ENCODE data around the gene C19orf81. TPM values are rescaled to one million over a fixed set of nuclear protein-coding genes. Genes with fewer than 3 reads are reported as not detected.

The C19orf81 gene
- total RNA-seq, 4 donors from 2014 or later = not detected

DNA sequence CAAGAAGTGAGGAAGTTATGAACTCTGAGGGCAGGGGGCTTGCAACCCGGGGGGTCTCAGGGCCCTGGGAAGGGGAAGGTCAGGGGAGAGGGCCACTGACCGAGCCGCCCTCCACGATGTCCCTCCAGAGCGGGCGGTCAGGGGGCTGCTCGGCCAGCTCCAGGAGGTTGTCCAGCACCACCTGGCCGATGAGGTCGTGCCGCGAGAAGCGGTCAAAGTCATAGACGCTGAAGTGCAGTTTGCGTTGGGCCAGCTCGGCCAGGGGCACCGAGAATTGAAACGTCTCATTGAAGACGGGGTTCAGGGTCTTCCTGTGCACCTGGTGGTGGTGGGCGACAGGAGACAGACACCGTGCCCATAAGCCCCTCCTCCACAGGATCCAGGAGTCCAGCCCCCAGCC, 20.1 kb upstream of the C19orf81 start:
- H3K27me3 ChIP-seq = no peaks in the 10 kb centered on the region
- no peak overlapping the region for H3K4me3 ChIP-seq
- no peak for DNase-seq
- peaks cover 0 to 2% of the 10 kb centered on the region in 2 donors for H3K9me3 ChIP-seq
- no peak for TF ChIP-seq POLR2A (IDR thresholded peaks at IDR 0.05)
- TF ChIP-seq, protein P1, sequence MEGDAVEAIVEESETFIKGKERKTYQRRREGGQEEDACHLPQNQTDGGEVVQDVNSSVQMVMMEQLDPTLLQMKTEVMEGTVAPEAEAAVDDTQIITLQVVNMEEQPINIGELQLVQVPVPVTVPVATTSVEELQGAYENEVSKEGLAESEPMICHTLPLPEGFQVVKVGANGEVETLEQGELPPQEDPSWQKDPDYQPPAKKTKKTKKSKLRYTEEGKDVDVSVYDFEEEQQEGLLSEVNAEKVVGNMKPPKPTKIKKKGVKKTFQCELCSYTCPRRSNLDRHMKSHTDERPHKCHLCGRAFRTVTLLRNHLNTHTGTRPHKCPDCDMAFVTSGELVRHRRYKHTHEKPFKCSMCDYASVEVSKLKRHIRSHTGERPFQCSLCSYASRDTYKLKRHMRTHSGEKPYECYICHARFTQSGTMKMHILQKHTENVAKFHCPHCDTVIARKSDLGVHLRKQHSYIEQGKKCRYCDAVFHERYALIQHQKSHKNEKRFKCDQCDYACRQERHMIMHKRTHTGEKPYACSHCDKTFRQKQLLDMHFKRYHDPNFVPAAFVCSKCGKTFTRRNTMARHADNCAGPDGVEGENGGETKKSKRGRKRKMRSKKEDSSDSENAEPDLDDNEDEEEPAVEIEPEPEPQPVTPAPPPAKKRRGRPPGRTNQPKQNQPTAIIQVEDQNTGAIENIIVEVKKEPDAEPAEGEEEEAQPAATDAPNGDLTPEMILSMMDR (IDR thresholded peaks at IDR 0.05) = no peak
- intact Hi-C loops (cut with DNase I; ENCODE audit: low total_unique reads) = no loop called here
- H3K27ac ChIP-seq = no peak overlapping the region
- no peaks in the 10 kb centered on the region for H3K36me3 ChIP-seq
- no peaks in the 10 kb centered on the region for H3K4me1 ChIP-seq

- Histone ChIP-seq H3K27ac (no peak overlapping the region), H3K9me3 (peaks cover 0 to 3% of the 10 kb centered on the region in 2 donors), H3K4me1 (no peaks in the 10 kb centered on the region), H3K4me3 (no peak overlapping the region), H3K36me3 (no peaks in the 10 kb centered on the region), H3K27me3 (no peaks in the 10 kb centered on the region)
- intact Hi-C loops (cut with DNase I; ENCODE audit: low total_unique reads) = no loop called here
- TF ChIP-seq, protein P1 (IDR thresholded peaks at IDR 0.05) = no peak
- no peak for TF ChIP-seq POLR2A (IDR thresholded peaks at IDR 0.05)
- DNase-seq = no peak
These were observed 19.4 kb upstream of the C19orf81 start for GRCh38 chr19:50629801-50630200.

- Histone ChIP-seq H3K4me1 (no peaks in the 10 kb centered on the region), H3K4me3 (no peak overlapping the region), H3K36me3 (no peaks in the 10 kb centered on the region), H3K27me3 (no peaks in the 10 kb centered on the region), H3K9me3 (peaks cover 0 to 3% of the 10 kb centered on the region in 2 donors), H3K27ac (no peak overlapping the region)
- TF ChIP-seq, protein P1 (IDR thresholded peaks at IDR 0.05) = no peak
- TF ChIP-seq POLR2A (IDR thresholded peaks at IDR 0.05) = no peak
- no peak for DNase-seq
- intact Hi-C loops (cut with DNase I; ENCODE audit: low total_unique reads) = no loop called here
These were observed 17.0 kb upstream of the C19orf81 start for GRCh38 chr19:50632151-50632835.

- intact Hi-C loops (cut with DNase I; ENCODE audit: low total_unique reads) = no loop called here
- Histone ChIP-seq H3K27me3 (no peaks in the 10 kb centered on the region), H3K27ac (no peak overlapping the region), H3K9me3 (peaks cover 0 to 3% of the 10 kb centered on the region in 2 donors), H3K4me1 (no peaks in the 10 kb centered on the region), H3K4me3 (no peak overlapping the region), H3K36me3 (no peaks in the 10 kb centered on the region)
- TF ChIP-seq POLR2A (IDR thresholded peaks at IDR 0.05) = no peak
- DNase-seq = no peak
These were observed 15.9 kb upstream of the C19orf81 start for GRCh38 chr19:50633359-50633758.

- no peaks in the 10 kb centered on the region for H3K4me1 ChIP-seq
- H3K36me3 ChIP-seq = no peaks in the 10 kb centered on the region
- intact Hi-C loops (cut with DNase I; ENCODE audit: low total_unique reads) = no loop called here
- H3K27me3 ChIP-seq = no peaks in the 10 kb centered on the region
- peaks cover 0 to 3% of the 10 kb centered on the region in 2 donors for H3K9me3 ChIP-seq
- DNase-seq = no peak
- no peak for TF ChIP-seq POLR2A (IDR thresholded peaks at IDR 0.05)
- TF ChIP-seq, protein P1 (IDR thresholded peaks at IDR 0.05) = no peak
- no peak overlapping the region for H3K27ac ChIP-seq
- H3K4me3 ChIP-seq = no peak overlapping the region
These were observed 15.3 kb upstream of the C19orf81 start for GRCh38 chr19:50633973-50634372.
